PC-3 (cell line): Measurements from ENCODE around the gene PDP2. TPM values are rescaled to one million over a fixed set of nuclear protein-coding genes. Genes with fewer than 3 reads are reported as not detected.

Source experiments
- ATAC-seq: fragments of 200-7000 bp; cut with Tn5 transposase; 2 replicates; pipeline ENCODE4 v1.9.1; 2020; ENCODE audit warnings: mild to moderate bottlenecking, moderate library complexity
- BruUV-seq: library from RNA; stranded (reverse); fragments of 400-500 nt; replicated peaks from 2 replicates; lab custom pipeline; 2021; lab: Mats Ljungman, UMichigan
- CTCF ChIA-PET: fragments of 300-600 bp; sonication (Branson Sonifier 250); formaldehyde crosslinking; loops from one replicate; lab custom pipeline; 2022; ENCODE audit warnings: antibody characterized with exemption; lab: Charles Lee
- POLR2A ChIA-PET: fragments of 300-600 bp; sonication (Branson Sonifier 250); formaldehyde crosslinking; loops from one replicate; lab custom pipeline; 2022; ENCODE audit warnings: antibody characterized with exemption; ENCODE audit not compliant: unreplicated experiment; lab: Charles Lee
- DNase-seq: peaks from one replicate; pipeline ENCODE4 v3.0.0-alpha.2; 2015
- H2AFZ ChIP-seq: fragments of 300-600 bp; sonication (generic); 2 replicates; pipeline ENCODE4 v1.6.0; 2016; ENCODE audit warnings: antibody characterized with exemption, low read length
- H3F3A ChIP-seq: fragments of 300-600 bp; sonication (generic); one replicate; pipeline ENCODE4 v1.6.0; 2017; ENCODE audit warnings: antibody characterized with exemption, low read length, control low read depth, mild to moderate bottlenecking; ENCODE audit not compliant: unreplicated experiment
- H3K27ac ChIP-seq: fragments of 300-600 bp; sonication (generic); 2 replicates; pipeline ENCODE4 v1.5.1; 2016; ENCODE audit warnings: mild to moderate bottlenecking, low read length
- H3K27me3 ChIP-seq: fragments of 300-600 bp; sonication (generic); 2 replicates; pipeline ENCODE4 v1.6.1; 2016; ENCODE audit warnings: low read length, mixed read lengths
- H3K36me3 ChIP-seq: fragments of 300-600 bp; sonication (generic); 2 replicates; pipeline ENCODE4 v1.6.1; 2016; ENCODE audit warnings: low read depth, mixed run types, low read length, mixed read lengths
- H3K4me1 ChIP-seq: fragments of 300-600 bp; sonication (generic); 2 replicates; pipeline ENCODE4 v1.5.1; 2016; ENCODE audit warnings: low read length; ENCODE audit not compliant: insufficient read depth
- H3K4me2 ChIP-seq: fragments of 300-600 bp; sonication (generic); 2 replicates; pipeline ENCODE4 v1.6.0; 2016; ENCODE audit warnings: low read length
- H3K4me3 ChIP-seq: fragments of 300-600 bp; sonication (generic); 2 replicates; pipeline ENCODE4 v1.5.1; 2016; ENCODE audit warnings: mild to moderate bottlenecking, low read length, mixed read lengths
- H3K79me2 ChIP-seq: fragments of 300-600 bp; sonication (generic); 2 replicates; pipeline ENCODE4 v1.6.1; 2017; ENCODE audit warnings: low read length, mixed read lengths
- H3K9ac ChIP-seq: fragments of 300-600 bp; sonication (generic); 2 replicates; pipeline ENCODE4 v1.6.0; 2016; ENCODE audit warnings: mild to moderate bottlenecking, low read length
- H3K9me2 ChIP-seq: fragments of 300-600 bp; sonication (generic); replicated peaks from 2 replicates; pipeline ENCODE4 v1.6.1; 2016; ENCODE audit warnings: mixed run types, low read length, mixed read lengths
- H3K9me3 ChIP-seq: fragments of 300-600 bp; sonication (generic); 2 replicates; pipeline ENCODE4 v1.6.1; 2016; ENCODE audit warnings: low read length, mixed read lengths
- H4K20me1 ChIP-seq: fragments of 300-600 bp; sonication (generic); 2 replicates; pipeline ENCODE4 v1.6.1; 2016; ENCODE audit warnings: low read length, mixed read lengths
- EZH2 ChIP-seq: fragments of 300-600 bp; sonication (generic); IDR thresholded peaks from one replicate; pipeline ENCODE4 v1.6.1; 2017; ENCODE audit warnings: antibody characterized with exemption, mild to moderate bottlenecking, low read length; ENCODE audit not compliant: unreplicated experiment
- EZH2phosphoT487 ChIP-seq: fragments of 300-600 bp; sonication (generic); IDR thresholded peaks from 2 replicates; pipeline ENCODE4 v1.6.1; 2018; ENCODE audit warnings: mild to moderate bottlenecking, antibody characterized with exemption, low read length, borderline replicate concordance
- intact Hi-C: fragments of 100-400 bp; cut with micrococcal nuclease; formaldehyde crosslinking; loops from 2 replicates; pipeline ENCODE4 v1.9.0; 2023
- total RNA-seq: library from RNA; depleted of rRNA; stranded (reverse); fragments of >200 nt; gene quantifications from 2 replicates; pipeline ENCODE4 v1.2.3, GENCODE V29; 2014
- TF ChIP-seq, protein P1 (sequence below): fragments of 300-600 bp; sonication (generic); conservative IDR thresholded peaks from 2 replicates; pipeline ENCODE4 v1.5.1; 2017; ENCODE audit warnings: antibody characterized with exemption, low read depth, mild to moderate bottlenecking, low read length

PDP2 gene
- total RNA-seq, 1 experiment from 2014 or later = 2.8 TPM

DNA sequence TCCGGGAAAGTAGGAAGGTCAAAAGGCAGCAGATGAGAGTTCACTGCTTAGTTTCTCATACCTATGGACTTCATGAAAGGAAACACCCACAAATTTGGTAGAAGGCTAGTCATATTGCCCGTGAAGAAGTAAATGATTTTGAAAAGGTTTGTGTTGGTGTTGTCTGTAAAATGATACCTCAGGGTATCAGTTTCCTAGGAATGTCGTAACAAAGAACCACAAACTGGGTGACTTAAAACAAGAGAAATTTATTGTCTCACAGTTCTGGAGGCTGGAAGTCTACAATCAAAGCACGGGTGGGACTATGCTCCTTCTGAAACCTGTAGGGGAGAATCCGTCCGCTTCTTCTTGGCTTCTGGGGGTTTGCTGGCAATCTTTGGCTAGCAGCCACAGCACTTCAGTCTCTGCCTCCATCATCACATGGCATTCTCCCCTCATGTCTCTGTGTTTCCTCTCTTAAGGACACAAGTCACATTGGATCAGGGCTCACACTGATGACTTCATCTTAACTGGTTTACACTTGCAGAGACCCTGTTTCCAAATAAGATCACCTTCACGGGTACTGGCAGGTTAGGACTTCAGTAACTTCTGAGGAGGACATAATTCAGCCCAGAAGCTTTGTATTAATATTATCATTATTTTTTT is 47.5 kb upstream of the PDP2 start:
- no TSS peak for BruUV-seq
- Histone ChIP-seq H3K4me3 (no peak overlapping the region), H3K9ac (no peak overlapping the region), H3K4me1 (peaks cover 15% of the 10 kb centered on the region), H3K9me2 (no peaks in the 10 kb centered on the region), H3K9me3 (no peaks in the 10 kb centered on the region), H3K27ac (no peak overlapping the region), H3F3A (no peaks in the 10 kb centered on the region), H4K20me1 (no peaks in the 10 kb centered on the region), H3K79me2 (peaks cover 27% of the 10 kb centered on the region), H2AFZ (peak overlapping the region; percentile 51), H3K36me3 (no peaks in the 10 kb centered on the region), H3K4me2 (peak overlapping the region; percentile 38; the same call in 1 of the 2 replicates), H3K27me3 (no peaks in the 10 kb centered on the region)
- no peak for TF ChIP-seq EZH2
- TF ChIP-seq EZH2phosphoT487 = no peak
- TF ChIP-seq, protein P1, sequence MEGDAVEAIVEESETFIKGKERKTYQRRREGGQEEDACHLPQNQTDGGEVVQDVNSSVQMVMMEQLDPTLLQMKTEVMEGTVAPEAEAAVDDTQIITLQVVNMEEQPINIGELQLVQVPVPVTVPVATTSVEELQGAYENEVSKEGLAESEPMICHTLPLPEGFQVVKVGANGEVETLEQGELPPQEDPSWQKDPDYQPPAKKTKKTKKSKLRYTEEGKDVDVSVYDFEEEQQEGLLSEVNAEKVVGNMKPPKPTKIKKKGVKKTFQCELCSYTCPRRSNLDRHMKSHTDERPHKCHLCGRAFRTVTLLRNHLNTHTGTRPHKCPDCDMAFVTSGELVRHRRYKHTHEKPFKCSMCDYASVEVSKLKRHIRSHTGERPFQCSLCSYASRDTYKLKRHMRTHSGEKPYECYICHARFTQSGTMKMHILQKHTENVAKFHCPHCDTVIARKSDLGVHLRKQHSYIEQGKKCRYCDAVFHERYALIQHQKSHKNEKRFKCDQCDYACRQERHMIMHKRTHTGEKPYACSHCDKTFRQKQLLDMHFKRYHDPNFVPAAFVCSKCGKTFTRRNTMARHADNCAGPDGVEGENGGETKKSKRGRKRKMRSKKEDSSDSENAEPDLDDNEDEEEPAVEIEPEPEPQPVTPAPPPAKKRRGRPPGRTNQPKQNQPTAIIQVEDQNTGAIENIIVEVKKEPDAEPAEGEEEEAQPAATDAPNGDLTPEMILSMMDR = no peak
- DNase-seq = peak; percentile 29
- POLR2A ChIA-PET = no interaction called here
- intact Hi-C loops = no loop called here
- ATAC-seq = no peak
- CTCF ChIA-PET = no interaction called here

DNA sequence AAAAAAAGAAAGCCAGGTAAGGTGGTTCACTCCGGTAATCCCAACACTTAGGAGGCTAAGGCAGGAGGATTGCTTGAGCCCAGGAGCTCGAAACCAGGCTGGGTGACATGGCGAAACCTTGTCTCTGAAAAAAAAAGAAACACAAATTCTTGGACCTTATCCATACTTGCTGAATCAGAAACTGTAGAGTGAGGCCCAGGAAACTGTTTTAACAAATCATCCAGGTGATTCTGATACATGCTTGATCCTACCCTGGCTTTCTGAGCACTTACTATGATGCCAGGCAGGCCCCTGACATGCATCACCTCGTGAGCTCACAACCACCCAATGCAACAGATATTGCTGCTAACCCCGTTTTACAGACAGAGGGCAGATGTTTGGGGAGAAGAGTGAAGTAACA is 45.6 kb upstream of the PDP2 start:
- H3K27me3 ChIP-seq = no peaks in the 10 kb centered on the region
- ATAC-seq (no peak), DNase-seq (no peak)
- no peaks in the 10 kb centered on the region for H3K9me2 ChIP-seq
- H3K79me2 ChIP-seq = peaks cover 9% of the 10 kb centered on the region
- no peak overlapping the region for H3K4me2 ChIP-seq
- H3K36me3 ChIP-seq = no peaks in the 10 kb centered on the region
- no peak overlapping the region for H3K27ac ChIP-seq
- TF ChIP-seq EZH2 (no peak), EZH2phosphoT487 (no peak)
- TF ChIP-seq, protein P1 = no peak
- no peaks in the 10 kb centered on the region for H3F3A ChIP-seq
- H2AFZ ChIP-seq = no peak overlapping the region
- H3K4me3 ChIP-seq = no peak overlapping the region
- H3K4me1 ChIP-seq = peaks cover 9% of the 10 kb centered on the region
- ChIA-PET CTCF (interaction anchor here (0.6 kb wide), 1 partner anchor 827 kb away, joined by 3 read pairs; no protein-coding TSS in a partner anchor), POLR2A (interaction anchor here (0.7 kb wide), 1 partner anchor 22 kb away, joined by 4 read pairs; no protein-coding TSS in a partner anchor)
- no TSS peak for BruUV-seq
- intact Hi-C loops = no loop called here
- H3K9ac ChIP-seq = no peak overlapping the region
- H4K20me1 ChIP-seq = no peaks in the 10 kb centered on the region
- H3K9me3 ChIP-seq = no peaks in the 10 kb centered on the region

DNA sequence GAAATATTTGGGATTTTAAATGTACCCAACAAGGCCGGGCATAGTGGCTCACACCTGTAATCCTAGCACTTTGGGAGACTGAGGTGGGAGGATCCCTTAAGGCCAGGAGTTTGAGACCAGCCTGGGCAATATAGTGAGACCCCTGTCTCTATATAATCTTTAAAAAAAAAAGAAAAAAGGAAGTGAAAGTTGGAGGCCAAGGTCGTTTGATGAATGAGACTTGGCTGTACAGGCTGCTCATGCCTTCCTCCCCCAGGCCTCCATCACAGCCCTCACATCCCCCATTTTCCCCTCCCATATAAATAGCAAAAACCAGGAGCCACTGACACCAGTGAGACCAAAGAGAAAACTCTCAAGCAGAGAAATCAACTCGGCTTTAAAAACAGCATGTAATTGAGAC is 39.4 kb upstream of the PDP2 start:
- no peak overlapping the region for H3K4me2 ChIP-seq
- POLR2A ChIA-PET = no interaction called here

More for the DNA sequence above, 39.4 kb upstream of the PDP2 start:
- intact Hi-C loops = no loop called here
- Histone ChIP-seq H3F3A (no peaks in the 10 kb centered on the region), H4K20me1 (no peaks in the 10 kb centered on the region), H3K27ac (no peak overlapping the region), H2AFZ (no peak overlapping the region), H3K4me3 (no peak overlapping the region), H3K27me3 (peaks cover 18% of the 10 kb centered on the region), H3K4me1 (no peaks in the 10 kb centered on the region), H3K36me3 (no peaks in the 10 kb centered on the region), H3K9me3 (no peaks in the 10 kb centered on the region), H3K9me2 (no peaks in the 10 kb centered on the region), H3K9ac (no peak overlapping the region), H3K79me2 (no peaks in the 10 kb centered on the region)
- CTCF ChIA-PET = no interaction called here
- ATAC-seq = no peak
- no TSS peak for BruUV-seq
- no peak for TF ChIP-seq EZH2
- TF ChIP-seq, protein P1 = no peak
- no peak for TF ChIP-seq EZH2phosphoT487
- DNase-seq = no peak
